Fibroblast of pulmonary artery (primary cell): ENCODE measurements around the gene ZNF836.
"Not testable (repeated sequence)": the region's sequence is repeated elsewhere in the genome, so short reads cannot be mapped to it uniquely, and the experiment has no call there.

Source experiments
- DNase-seq: peaks from one replicate; pipeline ENCODE4 v3.0.0-alpha.2; 2010; ENCODE audit warnings: low read depth
- H3K4me3 ChIP-seq: replicated peaks from 2 replicates; pipeline ENCODE4 v1.5.1; 2011; ENCODE audit warnings: low read depth, mild to moderate bottlenecking, control low read depth, low read length, moderate library complexity
- TF ChIP-seq, protein P1 (sequence below): IDR thresholded peaks from 2 replicates; pipeline ENCODE4 v1.5.1; 2011; ENCODE audit warnings: mild to moderate bottlenecking, control low read depth, low read length, inconsistent platforms; ENCODE audit errors: missing control alignments

ZNF836 gene

DNA sequence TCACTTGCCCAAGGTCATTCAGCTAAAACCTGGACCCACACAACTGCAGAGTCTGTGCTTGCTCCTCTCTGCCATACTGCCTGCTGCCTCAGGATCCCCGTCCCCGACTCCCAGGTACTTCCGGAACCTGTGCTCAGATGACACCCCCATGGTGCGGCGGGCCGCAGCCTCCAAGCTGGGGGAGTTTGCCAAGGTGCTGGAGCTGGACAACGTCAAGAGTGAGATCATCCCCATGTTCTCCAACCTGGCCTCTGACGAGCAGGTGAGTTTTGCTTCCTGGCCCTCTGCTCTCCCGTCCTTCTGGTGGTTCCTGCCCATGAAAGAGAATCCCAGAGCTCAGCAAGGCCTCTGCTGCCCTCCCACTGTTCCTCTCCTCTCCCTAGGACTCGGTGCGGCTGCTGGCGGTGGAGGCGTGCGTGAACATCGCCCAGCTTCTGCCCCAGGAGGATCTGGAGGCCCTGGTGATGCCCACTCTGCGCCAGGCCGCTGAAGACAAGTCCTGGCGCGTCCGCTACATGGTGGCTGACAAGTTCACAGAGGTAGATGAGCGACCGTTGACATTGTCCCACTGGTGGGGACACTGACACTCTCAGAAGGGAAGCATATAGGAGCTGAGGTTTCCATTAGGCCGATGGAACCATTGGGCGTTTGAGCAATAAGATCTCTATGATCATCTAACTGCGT lies 41.3 kb upstream of the ZNF836 start:
- no peak for DNase-seq
- TF ChIP-seq, protein P1, sequence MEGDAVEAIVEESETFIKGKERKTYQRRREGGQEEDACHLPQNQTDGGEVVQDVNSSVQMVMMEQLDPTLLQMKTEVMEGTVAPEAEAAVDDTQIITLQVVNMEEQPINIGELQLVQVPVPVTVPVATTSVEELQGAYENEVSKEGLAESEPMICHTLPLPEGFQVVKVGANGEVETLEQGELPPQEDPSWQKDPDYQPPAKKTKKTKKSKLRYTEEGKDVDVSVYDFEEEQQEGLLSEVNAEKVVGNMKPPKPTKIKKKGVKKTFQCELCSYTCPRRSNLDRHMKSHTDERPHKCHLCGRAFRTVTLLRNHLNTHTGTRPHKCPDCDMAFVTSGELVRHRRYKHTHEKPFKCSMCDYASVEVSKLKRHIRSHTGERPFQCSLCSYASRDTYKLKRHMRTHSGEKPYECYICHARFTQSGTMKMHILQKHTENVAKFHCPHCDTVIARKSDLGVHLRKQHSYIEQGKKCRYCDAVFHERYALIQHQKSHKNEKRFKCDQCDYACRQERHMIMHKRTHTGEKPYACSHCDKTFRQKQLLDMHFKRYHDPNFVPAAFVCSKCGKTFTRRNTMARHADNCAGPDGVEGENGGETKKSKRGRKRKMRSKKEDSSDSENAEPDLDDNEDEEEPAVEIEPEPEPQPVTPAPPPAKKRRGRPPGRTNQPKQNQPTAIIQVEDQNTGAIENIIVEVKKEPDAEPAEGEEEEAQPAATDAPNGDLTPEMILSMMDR, result no peak
- H3K4me3 ChIP-seq, result no peak overlapping the region

DNA sequence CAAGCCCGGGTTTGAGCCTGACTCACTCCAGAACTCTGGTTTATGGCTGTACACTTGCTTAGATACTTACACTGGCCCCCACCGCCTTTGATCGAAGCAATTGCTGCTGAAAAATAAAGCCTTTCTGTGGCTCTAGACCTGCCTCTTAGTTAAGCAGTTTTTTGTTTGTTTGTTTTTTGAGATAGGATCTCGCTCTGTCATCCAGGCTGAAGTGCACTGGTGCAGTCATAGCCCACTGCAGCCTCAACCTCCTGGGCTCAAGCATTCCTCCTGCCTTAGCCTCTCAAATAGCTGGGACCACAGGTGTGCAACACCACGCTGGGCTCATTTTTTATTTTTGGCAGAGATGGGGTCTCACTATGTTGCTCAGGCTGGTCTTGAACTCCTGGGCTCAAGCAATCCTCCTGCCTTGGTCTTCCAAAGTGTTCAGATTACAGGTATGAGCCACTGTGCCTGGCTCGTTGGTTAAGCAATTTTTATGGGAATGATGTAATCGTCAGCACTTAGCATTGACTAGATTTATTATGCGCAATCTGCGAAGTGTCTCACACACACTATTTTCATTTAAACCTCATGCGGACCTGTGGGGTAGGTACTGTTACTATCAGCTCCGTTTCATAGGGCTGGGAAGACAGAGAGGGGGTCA lies 40.6 kb upstream of the ZNF836 start:
- no peak for DNase-seq
- TF ChIP-seq, protein P1, result no peak
- no peak overlapping the region for H3K4me3 ChIP-seq

DNA sequence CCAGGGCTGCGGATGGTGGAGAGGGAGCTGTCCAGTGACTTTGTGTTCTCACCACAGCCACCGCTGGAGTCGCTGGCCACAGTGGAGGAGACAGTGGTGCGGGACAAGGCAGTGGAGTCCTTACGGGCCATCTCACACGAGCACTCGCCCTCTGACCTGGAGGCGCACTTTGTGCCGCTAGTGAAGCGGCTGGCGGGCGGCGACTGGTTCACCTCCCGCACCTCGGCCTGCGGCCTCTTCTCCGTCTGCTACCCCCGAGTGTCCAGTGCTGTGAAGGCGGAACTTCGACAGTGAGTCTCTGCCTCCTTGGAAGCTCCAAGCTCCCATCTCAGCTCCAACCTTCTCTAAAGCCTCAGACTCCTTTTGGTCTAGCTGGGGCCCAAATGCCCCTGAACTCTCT lies 39.8 kb upstream of the ZNF836 start:
- H3K4me3 ChIP-seq, result no peak overlapping the region
- TF ChIP-seq, protein P1, result no peak
- DNase-seq, result no peak

DNA sequence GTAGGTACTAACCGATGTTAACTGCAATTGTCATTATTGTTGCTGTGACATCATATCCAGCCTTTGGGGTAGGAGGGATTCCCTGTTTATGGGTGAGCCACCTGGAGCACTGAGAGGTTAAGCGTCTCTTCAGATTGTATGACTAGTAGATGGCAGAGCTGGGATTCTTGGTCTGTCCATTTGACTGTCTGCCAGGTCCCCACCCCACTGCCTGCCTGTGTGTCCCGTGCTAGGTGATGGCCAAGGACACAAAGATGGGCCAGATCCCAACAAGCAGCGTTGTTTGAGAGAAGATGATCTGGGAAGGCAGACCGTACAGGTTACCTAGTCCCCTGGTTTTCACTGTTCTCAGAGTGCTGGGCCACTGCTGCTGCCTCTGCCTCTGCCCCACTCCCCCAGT lies 35.1 kb upstream of the ZNF836 start:
- no peak for DNase-seq
- TF ChIP-seq, protein P1, result no peak
- H3K4me3 ChIP-seq, result no peak overlapping the region

DNA sequence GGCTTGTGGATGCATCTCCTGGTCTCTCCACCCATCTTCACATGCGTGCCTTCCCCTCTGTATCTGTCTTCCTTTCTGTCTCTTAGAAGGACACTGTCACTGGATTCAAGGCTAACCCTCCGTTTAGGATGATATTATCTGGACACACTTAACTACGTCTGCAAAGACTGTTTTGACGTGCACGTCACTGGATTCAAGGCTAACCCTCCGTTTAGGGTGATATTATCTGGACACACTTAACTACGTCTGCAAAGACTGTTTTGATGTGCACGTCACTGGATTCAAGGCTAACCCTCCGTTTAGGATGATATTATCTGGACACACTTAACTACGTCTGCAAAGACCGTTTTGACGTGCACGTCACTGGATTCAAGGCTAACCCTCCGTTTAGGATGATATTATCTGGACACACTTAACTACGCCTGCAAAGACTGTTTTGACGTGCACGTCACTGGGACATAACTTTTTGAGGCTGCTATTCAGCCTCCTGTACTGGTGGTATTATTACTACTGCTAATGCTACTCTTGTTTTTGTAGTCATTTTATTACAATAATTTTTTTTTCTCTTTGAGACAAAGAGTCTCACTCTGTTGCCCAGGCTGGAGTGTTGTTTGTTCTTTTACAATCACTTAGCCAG lies 29.5 kb upstream of the ZNF836 start:
- not testable (repeated sequence) for DNase-seq, H3K4me3 ChIP-seq

DNA sequence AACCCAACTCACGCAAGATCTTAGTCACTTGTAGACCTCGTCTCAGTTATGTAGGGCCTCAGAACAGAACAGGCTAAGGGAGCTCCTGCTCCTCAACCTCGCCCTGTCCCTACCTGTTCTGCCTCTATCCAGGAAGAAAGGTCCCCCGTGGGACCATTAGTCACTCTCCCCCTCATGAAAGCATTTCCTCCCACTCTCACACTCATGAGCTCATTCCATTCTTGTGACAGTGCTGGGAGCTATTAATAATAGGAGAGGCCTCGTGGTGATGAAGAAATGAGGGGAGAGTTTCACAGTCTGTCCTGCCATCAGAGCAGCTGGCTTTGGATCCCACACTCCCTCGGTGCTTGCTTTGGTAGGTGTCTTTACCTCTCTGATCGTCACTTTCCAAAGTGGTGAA lies 28.6 kb upstream of the ZNF836 start:
- peak; percentile 85 for DNase-seq
- TF ChIP-seq, protein P1, result no peak
- H3K4me3 ChIP-seq, result no peak overlapping the region

DNA sequence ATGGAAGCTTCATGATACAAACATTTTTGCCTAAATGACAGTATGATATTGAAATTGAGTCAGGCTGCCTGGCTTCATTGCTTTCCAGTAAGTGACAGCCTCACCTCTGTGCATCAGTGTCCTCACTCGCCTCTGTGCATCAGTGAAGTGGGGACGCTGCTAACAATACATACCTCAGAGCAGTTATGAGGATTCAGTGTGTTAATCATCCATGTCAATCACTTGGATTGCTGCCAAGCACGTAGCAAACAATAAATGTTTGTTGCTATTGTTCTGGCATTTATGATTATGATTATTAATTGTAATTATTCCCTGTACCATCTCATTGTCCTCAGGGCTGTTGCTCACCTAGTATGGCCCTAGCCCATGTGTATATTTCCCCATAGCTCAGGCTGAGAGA lies 27.3 kb upstream of the ZNF836 start:
- no peak for DNase-seq
- no peak overlapping the region for H3K4me3 ChIP-seq
- TF ChIP-seq, protein P1, result no peak
